MM.1S (cell line): Measurements from ENCODE around the gene APEH.

Experiments
- DNase-seq: peaks from one replicate; pipeline ENCODE4 v3.0.0-alpha.2; 2015
- H2AFZ ChIP-seq: fragments of 300-600 bp; sonication (generic); 2 replicates; pipeline ENCODE4 v1.6.0; 2016; ENCODE audit warnings: antibody characterized with exemption, low read length
- H3F3A ChIP-seq: fragments of 300-600 bp; sonication (generic); 2 replicates; pipeline ENCODE4 v1.6.1; 2016; ENCODE audit warnings: mild to moderate bottlenecking, antibody characterized with exemption, low read length, moderate library complexity, mixed read lengths; ENCODE audit not compliant: insufficient read depth
- H3K27ac ChIP-seq: fragments of 300-600 bp; sonication (generic); 2 replicates; pipeline ENCODE4 v1.5.1; 2016; ENCODE audit warnings: mild to moderate bottlenecking, low read length
- H3K27me3 ChIP-seq: fragments of 300-600 bp; sonication (generic); replicated peaks from 2 replicates; pipeline ENCODE4 v1.6.0; 2016; ENCODE audit warnings: low read length; ENCODE audit not compliant: insufficient read depth
- H3K36me3 ChIP-seq: fragments of 300-600 bp; sonication (generic); replicated peaks from 2 replicates; pipeline ENCODE4 v1.6.1; 2016; ENCODE audit warnings: mild to moderate bottlenecking, low read length, mixed read lengths; ENCODE audit not compliant: insufficient read depth
- H3K4me1 ChIP-seq: fragments of 300-600 bp; sonication (generic); 2 replicates; pipeline ENCODE4 v1.6.1; 2016; ENCODE audit warnings: low read length, mixed read lengths
- H3K4me2 ChIP-seq: fragments of 300-600 bp; sonication (generic); 2 replicates; pipeline ENCODE4 v1.6.0; 2016; ENCODE audit warnings: low read depth, low read length
- H3K4me3 ChIP-seq: fragments of 300-600 bp; sonication (generic); 2 replicates; pipeline ENCODE4 v1.5.1; 2016; ENCODE audit warnings: low read length, mixed read lengths
- H3K79me2 ChIP-seq: fragments of 300-600 bp; sonication (generic); 2 replicates; pipeline ENCODE4 v1.6.1; 2016; ENCODE audit warnings: mixed run types, low read length, mixed read lengths
- H3K9ac ChIP-seq: fragments of 300-600 bp; sonication (generic); 2 replicates; pipeline ENCODE4 v1.6.1; 2016; ENCODE audit warnings: low read length, mixed read lengths
- H3K9me2 ChIP-seq: fragments of 300-600 bp; sonication (generic); replicated peaks from 2 replicates; pipeline ENCODE4 v1.6.1; 2016; ENCODE audit warnings: mild to moderate bottlenecking, low read length, mixed read lengths; ENCODE audit not compliant: insufficient read depth
- H3K9me3 ChIP-seq: fragments of 300-600 bp; sonication (generic); replicated peaks from 2 replicates; pipeline ENCODE4 v1.6.1; 2016; ENCODE audit warnings: mild to moderate bottlenecking, low read length, mixed read lengths; ENCODE audit not compliant: insufficient read depth
- H4K20me1 ChIP-seq: fragments of 300-600 bp; sonication (generic); 2 replicates; pipeline ENCODE4 v1.6.1; 2016; ENCODE audit warnings: mild to moderate bottlenecking, low read length, moderate library complexity, mixed read lengths; ENCODE audit not compliant: insufficient read depth
- EZH2 ChIP-seq: fragments of 300-600 bp; sonication (generic); optimal IDR thresholded peaks from 2 replicates; pipeline ENCODE3; 2017; ENCODE audit warnings: low read depth, mild to moderate bottlenecking, antibody characterized with exemption, low read length, mixed read lengths
- EZH2phosphoT487 ChIP-seq: fragments of 300-600 bp; sonication (generic); IDR thresholded peaks from 2 replicates; pipeline ENCODE4 v1.6.1; 2018; ENCODE audit warnings: antibody characterized with exemption, low read length
- TF ChIP-seq, protein P1 (sequence below): fragments of 300-600 bp; sonication (generic); IDR thresholded peaks from 2 replicates; pipeline ENCODE4 v1.5.1; 2016; ENCODE audit warnings: antibody characterized with exemption, low read length, mixed read lengths

Gene APEH

DNA sequence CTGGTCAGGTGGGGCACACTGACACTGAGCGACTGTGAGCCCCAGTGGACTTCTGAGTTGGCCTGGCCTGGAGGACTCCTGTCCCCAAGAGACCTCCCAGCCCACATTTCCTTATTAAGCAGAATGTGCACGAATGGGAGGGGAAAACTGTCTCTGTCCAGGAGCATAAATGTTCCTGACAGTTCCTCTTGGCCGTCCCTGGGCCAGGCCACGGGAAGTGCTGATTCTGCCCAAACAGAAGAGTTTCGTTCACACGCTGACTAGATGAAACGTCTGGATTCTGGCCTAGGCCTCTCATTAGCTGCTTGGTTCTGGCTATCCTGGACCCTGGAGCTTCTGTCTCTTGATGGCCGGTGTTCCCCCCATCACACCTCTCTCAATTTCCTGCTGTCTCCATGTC is 29.5 kb upstream of the APEH start:
- H3K27ac ChIP-seq: no peak overlapping the region

DNA sequence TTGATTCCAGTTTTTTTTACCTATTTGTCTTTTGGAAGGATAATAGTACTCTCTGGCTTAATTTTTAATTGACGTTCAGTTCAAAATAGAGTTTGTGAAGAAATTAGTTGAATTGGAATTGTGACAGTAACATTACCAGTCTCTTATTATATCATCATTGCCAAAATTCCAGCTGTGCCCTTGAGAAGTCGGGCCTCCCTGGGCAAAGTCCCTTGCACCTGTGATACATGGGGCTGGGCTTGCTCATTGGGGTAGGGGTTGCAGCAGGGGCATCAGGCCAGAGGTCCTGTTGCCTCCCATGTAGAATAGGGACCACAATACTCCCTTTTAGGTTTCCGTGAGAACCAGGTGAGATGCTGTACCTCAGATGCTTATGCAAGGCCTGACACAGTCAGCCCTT is 27.9 kb upstream of the APEH start:
- TF ChIP-seq, protein P1, sequence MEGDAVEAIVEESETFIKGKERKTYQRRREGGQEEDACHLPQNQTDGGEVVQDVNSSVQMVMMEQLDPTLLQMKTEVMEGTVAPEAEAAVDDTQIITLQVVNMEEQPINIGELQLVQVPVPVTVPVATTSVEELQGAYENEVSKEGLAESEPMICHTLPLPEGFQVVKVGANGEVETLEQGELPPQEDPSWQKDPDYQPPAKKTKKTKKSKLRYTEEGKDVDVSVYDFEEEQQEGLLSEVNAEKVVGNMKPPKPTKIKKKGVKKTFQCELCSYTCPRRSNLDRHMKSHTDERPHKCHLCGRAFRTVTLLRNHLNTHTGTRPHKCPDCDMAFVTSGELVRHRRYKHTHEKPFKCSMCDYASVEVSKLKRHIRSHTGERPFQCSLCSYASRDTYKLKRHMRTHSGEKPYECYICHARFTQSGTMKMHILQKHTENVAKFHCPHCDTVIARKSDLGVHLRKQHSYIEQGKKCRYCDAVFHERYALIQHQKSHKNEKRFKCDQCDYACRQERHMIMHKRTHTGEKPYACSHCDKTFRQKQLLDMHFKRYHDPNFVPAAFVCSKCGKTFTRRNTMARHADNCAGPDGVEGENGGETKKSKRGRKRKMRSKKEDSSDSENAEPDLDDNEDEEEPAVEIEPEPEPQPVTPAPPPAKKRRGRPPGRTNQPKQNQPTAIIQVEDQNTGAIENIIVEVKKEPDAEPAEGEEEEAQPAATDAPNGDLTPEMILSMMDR: no peak
- TF ChIP-seq EZH2 (no peak), EZH2phosphoT487 (no peak)
- H4K20me1 ChIP-seq: no peaks in the 10 kb centered on the region
- no peaks in the 10 kb centered on the region for H3K9me2 ChIP-seq
- H3K27me3 ChIP-seq: no peaks in the 10 kb centered on the region
- peaks cover 12% of the 10 kb centered on the region for H3K4me1 ChIP-seq
- H3K9me3 ChIP-seq: no peaks in the 10 kb centered on the region
- H3K4me2 ChIP-seq: no peak overlapping the region
- no peak overlapping the region for H3K4me3 ChIP-seq
- H3K27ac ChIP-seq: no peak overlapping the region
- no peak overlapping the region for H3K9ac ChIP-seq
- no peaks in the 10 kb centered on the region for H3F3A ChIP-seq
- no peaks in the 10 kb centered on the region for H3K79me2 ChIP-seq
- no peak for DNase-seq
- H3K36me3 ChIP-seq: no peaks in the 10 kb centered on the region
- no peak overlapping the region for H2AFZ ChIP-seq

More for the DNA sequence above, 29.5 kb upstream of the APEH start:
- Histone ChIP-seq H3K79me2 (no peaks in the 10 kb centered on the region), H2AFZ (no peak overlapping the region), H3K9me3 (no peaks in the 10 kb centered on the region), H3K9me2 (no peaks in the 10 kb centered on the region), H3K9ac (no peak overlapping the region), H3K27me3 (no peaks in the 10 kb centered on the region), H4K20me1 (no peaks in the 10 kb centered on the region), H3F3A (no peaks in the 10 kb centered on the region), H3K4me1 (peaks cover 12% of the 10 kb centered on the region), H3K4me3 (no peak overlapping the region), H3K36me3 (no peaks in the 10 kb centered on the region), H3K4me2 (no peak overlapping the region)
- TF ChIP-seq EZH2phosphoT487 (no peak), EZH2 (no peak)
- TF ChIP-seq, protein P1: no peak
- no peak for DNase-seq

DNA sequence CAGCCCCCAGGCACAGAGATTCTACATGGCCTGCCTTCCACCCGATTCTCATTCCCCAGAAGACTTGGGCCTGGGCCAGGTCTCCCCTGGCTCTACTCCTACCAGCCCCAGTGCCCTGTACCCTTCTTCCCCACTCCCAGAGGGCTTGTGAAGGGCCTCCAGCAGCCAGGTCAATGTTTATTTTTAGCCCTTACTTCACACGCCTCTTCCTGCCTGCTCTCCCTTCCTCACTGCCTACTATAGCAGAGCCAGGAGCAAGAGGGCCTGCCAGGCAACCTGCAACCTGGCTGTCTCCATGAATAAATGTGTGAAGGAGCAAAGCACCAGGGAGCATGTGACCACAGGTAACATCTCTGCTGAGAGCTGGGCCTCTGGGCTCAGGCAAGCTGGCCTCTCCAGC is 26.4 kb upstream of the APEH start:
- Histone ChIP-seq H3K36me3 (no peaks in the 10 kb centered on the region), H3K4me3 (no peak overlapping the region; the same call in 1 of the 2 replicates)
- DNase-seq: no peak

More for the DNA sequence above, 26.4 kb upstream of the APEH start:
- H4K20me1 ChIP-seq: no peaks in the 10 kb centered on the region
- H2AFZ ChIP-seq: peak overlapping the region; percentile 63
- H3K4me1 ChIP-seq: peaks cover 12% of the 10 kb centered on the region
- no peak overlapping the region for H3K9ac ChIP-seq
- H3K27me3 ChIP-seq: 0 out of 2 replicates have a peak, but pooled peaks cover 2% of the 10 kb centered on the region
- peak overlapping the region; percentile 57 for H3K4me2 ChIP-seq
- TF ChIP-seq EZH2phosphoT487 (no peak), EZH2 (no peak)
- TF ChIP-seq, protein P1: no peak
- H3K79me2 ChIP-seq: no peaks in the 10 kb centered on the region
- no peaks in the 10 kb centered on the region for H3K9me3 ChIP-seq
- no peaks in the 10 kb centered on the region for H3F3A ChIP-seq
- H3K27ac ChIP-seq: no peak overlapping the region
- no peaks in the 10 kb centered on the region for H3K9me2 ChIP-seq
